Mammary epithelial cell (primary cell): ENCODE measurements around the gene C1orf21.

Source experiments
- CTCF ChIP-seq, 2 donors: IDR thresholded peaks in 1 of 2; conservative IDR thresholded peaks in 1 of 2; 2 replicates each; pipeline ENCODE4 v1.5.1; 2011 to 2012; ENCODE audit warnings: inconsistent platforms in 2 of 2, low read length in 2 of 2, mild to moderate bottlenecking in 2 of 2, control low read depth in 1 of 2, low read depth in 1 of 2; ENCODE audit not compliant: insufficient read depth in 1 of 2; ENCODE audit errors: extremely low read depth in 1 of 2
- EZH2 ChIP-seq: IDR thresholded peaks from 2 replicates; pipeline ENCODE4 v1.6.1; 2012; ENCODE audit warnings: low read length, inconsistent platforms, borderline replicate concordance

- TF ChIP-seq CTCF (conservative IDR thresholded peaks at IDR 0.05 in 1 of 2, IDR thresholded peaks at IDR 0.05 in 1 of 2; ENCODE audit: extremely low read depth in 1 of 2, insufficient read depth in 1 of 2, low read depth in 1 of 2, low read length in 2 of 2) (no peak), EZH2 (no peak)
Measured at GRCh38 chr1:184672013-184672726, 285.3 kb downstream of the C1orf21 start.
